ENCODE data around the gene AGGF1.

Gene AGGF1

GRCh38 chr5:77080905-77081304 lies 50.7 kb downstream of the AGGF1 start:
- no peak for DNase-seq (ENCODE audit: low spot score)
- no peak for TF ChIP-seq CTCF (conservative IDR thresholded peaks at IDR 0.05; ENCODE audit: low read depth)
- CTCF ChIA-PET = interaction anchor here (0.6 kb wide), 1 partner anchor 26 kb away, joined by 3 read pairs; no protein-coding TSS in a partner anchor
- POLR2A ChIA-PET (ENCODE audit: low non-redundant PET) = interaction anchor here (0.6 kb wide), 1 partner anchor 580 kb away, joined by 3 read pairs; no protein-coding TSS in a partner anchor
- H3K27ac ChIP-seq = no peak overlapping the region

GRCh38 chr5:77082280-77082679 lies 52.1 kb downstream of the AGGF1 start:
- ChIA-PET CTCF (no interaction called here), POLR2A (ENCODE audit: low non-redundant PET) (no interaction called here)
- no peak overlapping the region for H3K27ac ChIP-seq
- TF ChIP-seq CTCF (conservative IDR thresholded peaks at IDR 0.05; ENCODE audit: low read depth) = no peak
- no peak for DNase-seq (ENCODE audit: low spot score)

DNA sequence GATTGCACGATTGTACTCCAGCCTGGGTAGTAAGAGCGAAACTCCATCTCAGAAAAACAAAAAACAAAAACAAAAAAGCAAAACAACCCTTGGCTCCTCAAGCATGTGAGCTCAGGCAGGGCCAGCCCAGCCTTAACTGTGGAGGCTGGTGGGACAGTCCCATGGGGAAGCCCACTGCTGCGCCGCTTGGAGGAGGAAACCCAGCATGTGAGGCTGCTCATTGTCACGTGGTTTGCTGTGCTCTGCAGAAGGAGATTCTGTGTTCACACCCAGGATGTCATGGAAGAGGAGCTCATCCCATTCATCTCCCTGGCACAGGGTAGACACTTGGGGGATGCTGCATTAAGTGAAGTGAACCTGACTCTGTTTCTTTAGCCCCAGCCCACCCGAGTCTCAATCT lies 52.9 kb downstream of the AGGF1 start:
- TF ChIP-seq CTCF (conservative IDR thresholded peaks at IDR 0.05; ENCODE audit: low read depth) = no peak
- ChIA-PET CTCF (interaction anchor here (0.7 kb wide), 1 partner anchor 52 kb away, joined by 3 read pairs; no protein-coding TSS in a partner anchor), POLR2A (ENCODE audit: low non-redundant PET) (no interaction called here)
- H3K27ac ChIP-seq = no peak overlapping the region
- no peak for DNase-seq (ENCODE audit: low spot score)

DNA sequence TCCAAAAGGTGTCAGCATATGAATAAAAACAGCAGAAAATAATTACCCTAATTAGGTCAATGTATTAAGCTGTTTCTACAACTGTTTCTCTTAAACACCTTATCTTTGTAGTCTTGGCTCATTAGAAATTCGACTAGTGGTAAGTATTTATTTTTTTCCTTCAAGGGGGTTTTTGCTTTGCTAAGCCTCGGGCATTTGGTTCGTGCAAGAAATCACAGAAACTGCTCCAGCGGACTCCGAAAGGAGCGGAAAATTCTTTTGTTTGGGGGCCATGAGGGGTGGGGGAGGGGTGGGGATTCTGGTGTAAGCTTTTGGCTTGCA lies 56.1 kb downstream of the AGGF1 start:
- no peak for TF ChIP-seq CTCF (conservative IDR thresholded peaks at IDR 0.05; ENCODE audit: low read depth)
- ChIA-PET POLR2A (ENCODE audit: low non-redundant PET) (interaction anchor here (0.5 kb wide), 1 partner anchor 38 kb away, joined by 3 read pairs; no protein-coding TSS in a partner anchor), CTCF (interaction anchor here (1.0 to 2.1 kb wide), 4 partner anchors 9 to 406 kb away, joined by 3 to 18 read pairs (median 4); partner anchors contain the start of gene WDR41)
- peak overlapping the region; percentile 90 for H3K27ac ChIP-seq
- no peak for DNase-seq (ENCODE audit: low spot score)

GRCh38 chr5:77086689-77087483 lies 56.7 kb downstream of the AGGF1 start, which contains the start of gene ZBED3:
Gene ZBED3, minus strand, starts transcription at chr5:77087285. Its CDS starts 9,407 bp downstream, at chr5:77077878.
- H3K27ac ChIP-seq = peak within 1 kb of the TSS; percentile 90
- POLR2A ChIA-PET (ENCODE audit: low non-redundant PET) = interaction anchor here (0.5 kb wide), 1 partner anchor 38 kb away, joined by 3 read pairs; no protein-coding TSS in a partner anchor
- CTCF ChIA-PET = interaction anchor here (0.7 to 2.1 kb wide), 6 partner anchors 9 to 405 kb away, joined by 3 to 18 read pairs (median 3); partner anchors contain the start of gene WDR41
- DNase-seq (ENCODE audit: low spot score) = peak; percentile 78
- peak; percentile 44 for TF ChIP-seq CTCF (conservative IDR thresholded peaks at IDR 0.05; ENCODE audit: low read depth)

GRCh38 chr5:77087484-77088261 lies 57.5 kb downstream of the AGGF1 start:
- POLR2A ChIA-PET (ENCODE audit: low non-redundant PET) = no interaction called here
- no peak for DNase-seq (ENCODE audit: low spot score)
- TF ChIP-seq CTCF (conservative IDR thresholded peaks at IDR 0.05; ENCODE audit: low read depth) = no peak
- CTCF ChIA-PET = interaction anchor here (0.6 to 1.2 kb wide), 5 partner anchors 11 to 318 kb away, joined by 3 to 5 read pairs (median 3); no protein-coding TSS in a partner anchor
- peak overlapping the region; percentile 90 for H3K27ac ChIP-seq
